HG03457 (cell line): ENCODE results near the gene RBM19.
"Not testable (repeated sequence)": the region's sequence is repeated elsewhere in the genome, so short reads cannot be mapped to it uniquely, and the experiment has no call there.

Source experiments
- ATAC-seq: cut with Tn5 transposase; IDR thresholded peaks from one replicate; pipeline ENCODE4 v1.9.1; 2021; ENCODE audit warnings: moderate number of reproducible peaks; ENCODE audit not compliant: unreplicated experiment

The RBM19 gene

DNA sequence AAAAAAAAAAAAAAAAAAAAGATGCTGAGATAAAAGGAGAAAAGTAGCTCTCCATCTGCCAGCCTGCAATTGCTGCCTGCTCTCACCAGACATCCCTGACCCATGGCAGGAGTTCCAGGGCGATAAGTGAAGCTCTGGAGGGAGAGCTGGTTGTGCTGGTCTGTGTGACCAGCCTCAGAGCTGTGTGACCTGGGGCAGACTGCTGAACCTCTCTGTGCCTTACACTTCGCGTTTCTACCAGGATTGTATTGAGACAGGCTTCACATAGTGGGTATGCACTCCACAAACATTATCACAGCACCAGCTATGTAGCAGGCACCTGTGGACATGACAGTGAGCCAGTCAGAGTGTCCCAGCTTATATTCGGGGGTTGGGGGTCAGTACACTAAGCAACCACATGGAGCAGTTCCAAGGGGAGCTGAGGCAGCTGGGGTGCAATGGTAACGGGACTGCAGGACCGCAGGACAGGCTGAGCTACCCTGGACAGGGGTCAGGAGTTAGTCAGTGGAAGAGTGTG is 57.5 kb downstream of the RBM19 start:
- ATAC-seq, result no peak

DNA sequence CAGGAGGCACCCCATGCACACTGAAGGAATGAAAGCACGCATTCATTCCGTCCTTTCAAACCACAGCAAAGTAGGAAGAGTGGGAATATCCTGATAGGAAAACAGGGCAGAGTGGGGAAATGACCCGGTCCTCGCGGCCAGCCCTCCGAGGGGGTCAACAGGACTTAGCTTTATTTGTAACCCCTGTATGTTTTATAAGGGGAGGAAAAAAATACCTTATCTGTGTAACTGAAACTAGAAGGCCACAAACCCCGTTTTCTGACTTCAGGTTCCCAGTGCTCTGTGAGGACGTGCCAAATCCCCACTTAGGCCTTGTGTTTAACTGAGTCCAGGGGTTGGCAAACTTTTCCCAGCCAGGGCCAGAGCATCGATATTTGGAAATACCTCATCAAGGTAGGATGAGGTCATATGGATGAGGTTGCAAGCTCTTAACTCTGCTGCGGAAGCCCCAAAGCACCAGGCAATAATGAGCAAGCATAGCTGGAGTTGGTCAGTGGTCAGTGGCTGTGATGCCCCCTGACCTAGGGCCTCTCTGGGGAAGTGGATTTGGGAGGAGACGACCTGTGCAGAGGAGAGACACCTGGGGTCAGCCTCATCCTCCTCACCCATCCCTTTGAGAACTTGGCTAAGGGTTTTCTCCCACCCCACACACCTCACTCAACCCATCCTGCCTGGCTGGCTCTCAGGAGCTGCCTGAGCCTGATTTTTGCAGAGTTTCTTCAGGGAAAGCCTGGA is 58.5 kb downstream of the RBM19 start:
- ATAC-seq, result no peak

DNA sequence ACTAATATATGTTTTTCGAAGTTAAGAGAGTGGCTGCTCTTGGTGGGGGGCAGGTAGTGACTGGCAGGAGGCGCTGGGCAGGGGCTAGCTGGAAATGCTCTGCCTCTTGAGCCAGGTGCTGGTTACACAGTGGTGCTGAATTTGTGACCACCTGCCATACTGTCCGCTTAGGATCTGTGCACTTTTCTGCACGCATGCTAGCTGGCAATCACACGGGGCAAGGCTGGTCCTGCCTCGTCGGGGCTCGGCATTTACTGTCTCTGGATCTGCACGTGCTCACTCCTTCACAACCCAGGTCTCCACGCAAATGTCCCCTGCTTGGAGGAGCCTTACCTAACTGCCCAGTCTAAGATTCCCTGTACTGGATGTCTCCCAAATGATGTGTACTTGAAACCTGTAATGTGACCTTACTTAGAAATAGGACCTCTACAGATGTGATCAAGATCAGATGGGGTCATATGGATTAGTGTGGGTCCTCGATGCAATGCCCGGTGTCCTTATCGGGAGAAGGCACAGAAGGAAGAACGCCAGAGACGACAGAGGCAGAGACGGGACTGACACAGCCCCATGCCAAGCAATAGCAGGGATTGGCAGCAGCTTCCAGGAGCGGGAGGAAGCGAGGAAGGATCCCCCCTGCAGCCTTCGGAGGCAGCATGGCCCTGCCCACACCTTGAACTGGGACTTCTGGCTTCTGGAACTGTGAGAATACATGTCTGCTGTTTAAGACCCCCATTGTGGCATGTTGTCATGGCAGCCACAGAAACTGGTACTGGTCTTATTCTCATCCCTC is 59.5 kb downstream of the RBM19 start:
- ATAC-seq, result no peak

DNA sequence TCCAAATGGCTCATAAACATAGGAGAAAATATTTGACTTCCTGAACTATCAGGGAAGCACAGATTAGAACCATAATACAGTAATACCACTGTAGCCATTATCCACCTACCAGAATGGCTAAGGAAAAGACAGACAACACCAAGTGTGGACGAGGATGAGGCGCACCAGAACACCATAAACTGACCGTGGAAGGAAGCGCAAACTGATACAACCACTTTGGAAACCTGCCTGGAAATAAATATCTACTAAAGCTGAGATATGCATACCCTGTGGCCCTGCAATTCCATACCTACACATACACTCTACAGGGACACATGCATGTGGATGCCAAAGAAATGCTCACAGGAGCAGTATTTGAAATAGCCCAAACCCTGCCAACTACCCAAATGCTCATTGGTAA is 60.3 kb downstream of the RBM19 start:
- no peak for ATAC-seq

DNA sequence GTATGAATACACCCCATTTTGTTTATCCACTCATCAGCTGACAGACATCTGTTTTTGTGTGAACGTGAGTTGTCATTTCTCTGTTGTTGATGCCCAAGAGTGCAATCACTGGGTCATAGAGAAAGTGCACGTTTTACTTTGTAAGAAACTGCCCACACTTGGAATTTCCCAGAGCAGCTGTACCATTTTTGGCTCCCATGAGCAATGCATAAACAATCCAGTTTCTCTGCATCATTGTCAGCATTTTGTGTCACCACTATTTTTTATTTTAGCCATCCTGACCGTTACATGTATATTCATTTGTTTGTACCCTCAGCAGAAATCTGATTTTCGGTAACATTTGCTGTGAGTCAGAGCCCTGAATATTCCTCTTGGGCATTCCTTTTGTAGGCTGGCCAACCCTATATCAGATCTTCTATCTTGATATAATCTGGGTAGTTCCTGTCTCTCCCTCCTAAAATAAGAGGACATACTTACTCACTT is 62.7 kb downstream of the RBM19 start:
- no peak for ATAC-seq

DNA sequence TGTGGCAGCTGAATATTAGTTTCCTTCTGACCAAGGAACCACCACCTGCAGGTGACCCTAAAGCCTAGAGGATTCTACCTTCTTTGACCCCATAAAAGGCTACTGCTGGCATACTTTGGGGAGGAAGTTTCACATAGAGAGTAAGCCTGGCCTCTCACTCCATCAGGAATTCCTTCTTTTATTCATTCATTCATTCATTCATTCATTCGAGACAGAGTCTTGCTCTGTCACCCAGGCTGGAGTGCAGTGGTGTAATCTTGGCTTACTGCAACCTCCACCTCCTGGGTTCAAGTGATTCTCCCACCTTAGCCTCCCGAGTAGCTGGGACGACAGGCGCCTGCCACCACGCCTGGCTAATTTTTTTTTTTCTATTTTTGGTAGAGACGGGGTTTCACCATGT is 64.8 kb downstream of the RBM19 start:
- not testable (repeated sequence) for ATAC-seq

DNA sequence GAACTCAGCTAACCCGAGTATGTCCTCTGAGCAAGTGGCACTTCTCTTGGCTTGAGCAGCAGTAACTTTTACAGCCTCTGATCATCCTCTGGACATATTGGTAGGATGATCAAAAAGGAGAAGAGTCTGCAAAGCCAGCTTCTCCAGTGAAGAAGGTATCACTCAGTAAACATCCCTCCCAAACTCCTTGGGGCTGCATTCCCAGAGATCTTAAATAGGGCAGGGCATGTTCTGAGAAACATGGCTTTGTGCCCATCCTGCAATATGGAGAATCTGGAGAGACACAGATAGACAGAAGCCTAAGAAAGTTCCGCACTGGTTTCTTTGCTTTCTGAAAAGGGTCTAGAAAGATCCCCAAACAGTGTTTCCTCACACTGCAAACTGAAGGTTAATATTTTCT is 65.4 kb downstream of the RBM19 start:
- ATAC-seq, result no peak

DNA sequence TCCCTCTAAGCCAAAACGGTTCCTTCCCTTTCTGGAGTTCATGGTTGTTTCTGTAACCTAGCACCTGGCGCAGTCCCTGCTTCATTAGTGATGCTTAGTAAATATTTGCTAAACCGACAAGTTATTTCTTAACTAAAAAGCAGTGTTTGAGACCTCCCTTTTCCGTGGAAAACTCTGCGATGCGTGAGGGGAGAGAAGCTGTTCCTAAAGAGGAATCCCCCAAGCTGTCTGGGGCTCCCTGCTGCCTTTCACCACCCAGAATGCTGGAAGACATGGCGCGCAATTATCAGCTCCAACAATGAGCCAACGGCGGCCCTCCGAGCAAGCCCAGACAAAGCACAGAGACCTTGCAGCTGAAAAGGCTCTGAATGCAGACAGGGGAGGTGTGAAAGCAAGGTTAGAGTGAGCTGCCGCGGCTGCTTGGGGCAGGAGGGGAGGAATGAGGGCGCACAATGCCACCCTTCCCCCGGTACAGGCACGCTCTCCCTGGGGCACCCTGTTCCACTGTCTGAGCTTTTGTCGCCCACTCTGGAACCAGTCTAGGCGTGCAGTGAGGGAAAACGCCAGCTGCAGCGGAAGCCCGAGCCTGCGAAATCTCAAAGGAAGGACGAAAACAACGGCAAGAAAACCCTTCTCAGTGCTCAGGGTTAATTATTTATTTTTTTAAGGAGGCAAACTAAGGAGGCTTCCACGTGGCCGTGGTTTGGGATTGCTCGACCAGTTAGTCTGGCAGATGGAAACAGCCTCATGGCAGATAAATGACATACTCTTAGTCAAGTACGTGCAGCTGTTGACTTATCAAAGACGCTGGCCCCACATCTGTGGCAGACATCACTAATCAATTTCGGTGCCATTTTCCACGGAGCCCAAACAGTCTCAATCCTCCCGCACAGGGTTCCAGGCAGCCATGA is 66.3 kb downstream of the RBM19 start:
- no peak for ATAC-seq

DNA sequence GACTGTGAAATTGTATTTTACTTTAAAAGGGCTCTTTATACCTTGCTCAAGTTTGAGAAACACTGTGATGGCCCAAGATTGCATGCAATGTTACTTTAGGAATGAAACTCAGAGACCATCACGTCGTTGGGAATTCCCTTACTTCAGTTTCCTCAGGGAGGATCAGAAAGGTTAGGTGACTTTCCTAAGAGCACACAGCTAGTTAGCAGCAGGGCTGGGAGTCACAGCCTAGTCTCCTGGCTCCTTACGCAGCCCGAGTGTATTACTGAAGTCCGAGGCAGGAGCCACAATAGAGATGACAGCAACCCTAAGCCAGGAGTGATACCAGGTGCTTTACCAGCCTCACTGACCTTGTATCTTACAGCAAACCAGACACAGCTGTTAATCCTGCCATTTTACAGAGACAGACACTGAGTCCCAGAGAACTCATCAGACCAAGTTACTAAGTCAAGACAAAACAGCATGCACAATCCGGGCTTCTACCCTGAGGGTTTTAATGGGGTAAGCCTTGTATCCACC is 67.0 kb downstream of the RBM19 start:
- no peak for ATAC-seq

DNA sequence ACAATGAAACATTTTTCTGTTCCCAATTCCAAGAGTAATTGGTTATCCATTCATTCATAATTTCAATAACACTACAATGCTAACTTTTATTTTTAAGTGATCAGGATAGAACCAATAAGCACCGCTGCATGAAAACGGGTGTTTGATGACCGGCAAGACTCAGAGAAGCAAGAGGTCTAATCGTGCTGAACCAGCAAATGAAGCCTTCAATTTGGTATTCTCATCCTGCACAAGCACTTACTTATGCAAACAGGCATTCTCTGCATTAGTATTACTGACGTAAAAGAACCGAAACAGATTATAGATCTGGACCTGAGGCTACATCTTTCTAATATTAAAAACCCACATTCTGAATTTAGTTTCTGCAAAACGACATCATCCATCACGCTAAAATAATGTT is 67.7 kb downstream of the RBM19 start:
- ATAC-seq, result no peak

DNA sequence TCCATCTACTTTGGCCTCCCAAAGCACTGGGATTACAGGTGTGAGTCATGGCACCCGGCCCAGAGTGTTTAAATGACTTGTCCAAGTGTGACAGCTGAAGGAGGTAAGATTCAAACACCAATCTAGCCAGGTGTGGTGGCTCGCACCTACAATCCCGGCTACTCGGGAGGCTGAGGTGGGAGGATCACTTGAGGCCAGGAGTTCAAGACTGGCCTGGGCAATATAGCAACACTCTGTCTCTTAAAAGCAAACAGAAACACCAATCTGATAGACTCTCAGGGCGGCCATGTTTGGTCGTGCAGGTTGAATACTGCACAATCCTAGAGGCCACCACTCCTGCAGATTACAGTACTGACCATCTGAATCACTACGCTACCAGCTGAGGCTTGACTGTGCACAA is 68.7 kb downstream of the RBM19 start:
- ATAC-seq, result no peak

DNA sequence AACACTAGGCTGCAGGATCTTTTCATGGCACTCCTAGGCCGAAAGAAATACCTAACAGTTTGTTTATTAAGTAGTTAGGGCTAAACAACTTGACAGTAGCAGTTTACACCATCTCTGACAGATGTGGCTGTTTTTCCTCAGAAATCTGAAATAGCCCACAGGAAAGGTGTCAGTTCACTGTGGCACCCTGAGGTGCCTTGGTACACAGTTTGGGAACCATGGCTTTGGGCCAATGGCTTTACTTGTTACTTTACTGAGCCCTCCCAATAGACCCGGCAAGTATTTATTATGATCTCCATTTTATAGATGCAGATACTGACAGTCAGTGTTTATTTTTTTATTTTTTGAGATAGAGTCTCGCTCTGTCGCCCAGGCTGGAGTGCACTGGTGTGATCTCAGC is 69.3 kb downstream of the RBM19 start:
- ATAC-seq, result no peak

DNA sequence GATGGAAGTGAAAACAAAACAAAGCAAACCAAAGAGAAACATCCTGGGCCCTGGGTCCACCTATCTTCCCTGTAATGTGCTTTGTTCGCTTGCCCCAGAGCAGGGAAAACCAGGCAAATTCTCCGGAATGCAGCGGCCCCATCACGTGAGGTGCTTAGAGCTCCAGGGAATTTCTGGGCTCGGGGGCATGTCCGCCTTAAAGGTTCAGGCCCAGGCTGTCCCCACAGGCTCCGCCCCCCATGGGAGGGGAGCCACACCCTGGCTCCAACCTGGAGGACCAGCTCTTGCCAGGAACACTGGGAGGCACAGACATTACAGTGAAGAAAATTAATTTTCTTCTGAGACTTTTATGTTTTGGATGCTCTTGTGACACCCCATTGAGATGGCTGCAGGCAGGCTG is 69.9 kb downstream of the RBM19 start:
- no peak for ATAC-seq

DNA sequence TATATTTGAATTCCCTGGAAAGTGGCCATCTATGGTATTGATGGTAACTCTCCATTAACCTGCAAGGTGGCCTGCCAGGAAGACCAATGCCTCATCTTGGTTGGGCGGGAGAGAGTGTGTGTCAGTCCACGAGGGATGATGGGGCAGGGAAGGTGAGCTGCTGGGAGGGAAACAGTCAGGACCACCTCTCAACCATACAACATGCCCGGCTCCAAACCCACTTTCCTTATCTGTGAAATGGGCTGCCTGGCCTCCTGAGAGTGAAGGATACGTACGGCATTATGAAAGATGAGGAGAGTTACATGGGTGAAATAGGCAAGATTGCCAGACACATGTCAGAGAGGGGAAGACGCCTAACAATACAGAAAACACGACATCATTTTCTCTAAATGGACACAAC is 70.9 kb downstream of the RBM19 start:
- ATAC-seq, result no peak

DNA sequence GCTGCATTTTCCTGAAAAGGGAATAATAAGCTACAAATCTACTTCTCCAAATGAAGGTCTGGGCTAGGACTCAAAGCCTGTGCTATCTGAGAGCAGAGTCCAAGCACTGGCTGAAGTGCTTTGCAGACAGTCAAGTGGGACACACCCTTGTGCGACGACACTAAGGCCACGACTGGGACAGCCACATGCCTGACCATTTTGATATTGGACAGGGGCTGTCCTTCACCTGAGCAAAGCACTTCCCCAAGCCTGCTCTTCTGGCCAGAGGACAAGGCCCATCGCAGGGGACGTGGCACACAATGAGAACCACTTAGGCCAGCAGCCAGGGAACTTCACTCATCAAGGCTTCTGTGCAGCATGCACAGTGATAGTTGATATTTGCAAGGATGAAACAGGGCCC is 71.4 kb downstream of the RBM19 start:
- ATAC-seq, result no peak

DNA sequence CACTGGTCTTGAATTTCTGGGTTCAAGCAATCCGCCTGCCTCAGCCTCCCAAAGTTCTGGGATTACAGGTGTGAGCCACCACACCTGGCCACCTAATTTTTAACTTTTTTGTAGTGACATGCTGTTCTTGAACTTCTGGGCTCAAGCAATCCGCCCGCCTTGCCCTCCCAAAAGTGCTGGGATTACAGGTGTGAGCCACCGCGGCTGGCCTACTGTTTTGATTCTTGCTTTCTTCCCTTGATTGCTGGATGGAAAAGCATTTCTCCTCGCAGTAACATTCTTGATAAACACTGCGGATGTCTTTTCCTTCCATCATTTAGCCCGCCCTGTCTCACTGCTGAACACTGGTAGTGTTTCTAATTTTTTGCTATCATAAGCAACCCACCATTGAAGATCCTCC is 72.9 kb downstream of the RBM19 start:
- no peak for ATAC-seq

DNA sequence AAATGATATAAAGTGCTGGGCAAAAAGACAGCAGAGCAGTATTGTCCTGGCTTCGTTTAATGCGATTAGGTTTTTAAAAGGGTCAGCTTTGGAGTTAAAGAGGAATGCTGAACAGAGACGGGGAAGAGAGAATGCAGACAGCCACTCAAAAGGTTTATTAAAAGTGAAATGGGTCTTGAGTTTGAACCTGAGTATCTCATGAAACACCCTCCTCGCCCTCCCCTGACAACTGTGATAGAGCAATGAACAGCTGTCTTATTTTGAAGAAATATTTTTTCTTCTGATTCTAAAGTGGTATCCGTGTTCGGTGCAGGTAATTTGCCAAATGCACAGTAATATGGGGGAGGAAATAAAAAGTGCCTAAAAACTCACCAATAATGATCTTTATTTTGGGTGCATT is 73.6 kb downstream of the RBM19 start:
- no peak for ATAC-seq

DNA sequence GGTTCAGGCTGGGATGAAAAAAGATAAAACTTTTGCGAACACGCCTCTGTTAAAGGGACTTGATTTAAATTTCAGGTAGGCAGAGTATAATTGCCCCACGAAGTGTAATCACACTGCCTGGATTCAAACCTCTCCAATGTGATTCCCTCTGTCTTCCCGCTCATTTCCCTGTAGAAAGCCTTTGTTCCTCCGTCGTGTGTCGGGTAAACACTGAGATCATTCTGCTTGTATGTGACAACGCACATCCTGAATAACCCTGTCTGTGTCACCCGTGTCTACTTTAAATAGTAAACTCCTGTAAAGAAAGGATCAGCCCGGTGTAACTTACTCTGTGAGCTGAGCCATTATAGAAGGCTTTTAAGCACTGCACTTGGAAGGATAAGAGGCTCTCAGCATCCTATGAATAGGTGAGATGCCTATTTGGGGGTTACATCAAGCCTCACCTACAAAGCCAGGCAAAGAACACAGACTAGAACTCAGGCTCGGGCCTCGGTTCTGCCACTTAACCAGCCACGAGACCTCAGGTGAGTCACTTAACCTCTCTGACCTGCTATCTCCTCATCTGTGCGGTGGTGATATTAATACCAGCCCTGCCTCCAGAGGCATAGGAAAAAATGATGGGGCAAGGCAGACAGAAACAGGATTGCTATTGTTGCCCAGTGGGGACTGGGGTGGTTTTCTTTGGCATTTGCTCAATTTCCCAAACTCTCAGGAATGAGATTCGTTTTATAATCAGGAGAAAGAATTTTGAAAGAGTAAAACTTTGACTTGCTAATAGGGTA is 74.2 kb downstream of the RBM19 start:
- ATAC-seq, result no peak

DNA sequence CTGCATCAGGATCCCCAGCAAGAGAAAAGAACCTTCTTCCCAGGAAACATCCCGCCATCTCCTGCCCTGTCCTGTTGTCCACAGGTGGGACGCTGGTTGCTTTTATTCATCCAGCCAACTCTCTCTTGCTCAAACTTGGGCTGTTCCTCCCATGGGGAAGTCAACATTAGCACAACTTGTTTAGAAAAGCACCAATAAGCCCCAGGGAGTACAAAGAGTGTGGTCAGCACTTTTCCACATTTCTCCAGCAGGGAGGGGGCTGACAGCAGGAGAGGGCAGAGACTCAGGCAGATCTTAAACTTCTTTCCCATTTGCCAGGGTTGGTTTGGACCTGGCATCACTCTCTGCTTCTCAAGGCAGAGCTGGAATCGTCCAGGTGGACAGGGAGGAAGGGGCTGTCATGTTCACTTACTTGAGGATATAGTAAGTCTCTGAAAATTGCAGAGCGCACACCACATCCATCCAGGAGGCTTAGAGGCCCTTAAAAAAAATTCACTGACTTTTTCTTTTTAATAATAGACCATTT is 74.9 kb downstream of the RBM19 start:
- ATAC-seq, result no peak
